WTC11 (cell line): ENCODE results near the gene ME2.

ENCODE experiments used
- CBFB ChIP-seq: sonication (generic); formaldehyde crosslinking; IDR thresholded peaks from 2 replicates; pipeline ENCODE4 v1.8.1; 2022; ENCODE audit warnings: mild to moderate bottlenecking, low read depth, missing genetic modification reagents
- CREB1 ChIP-seq: sonication (generic); formaldehyde crosslinking; IDR thresholded peaks from 2 replicates; pipeline ENCODE4 v1.8.0; 2023; ENCODE audit warnings: mild to moderate bottlenecking, missing genetic modification reagents
- CTCF ChIP-seq: fragments of 200-600 bp; IDR thresholded peaks from 2 replicates; pipeline ENCODE4 v1.8.0; 2022; ENCODE audit warnings: antibody characterized with exemption
- GABPB1 ChIP-seq: sonication (generic); formaldehyde crosslinking; IDR thresholded peaks from 2 replicates; pipeline ENCODE4 v1.8.1; 2023; ENCODE audit warnings: mild to moderate bottlenecking, missing genetic modification reagents
- MAX ChIP-seq: sonication (generic); formaldehyde crosslinking; IDR thresholded peaks from 2 replicates; pipeline ENCODE4 v1.8.0; 2022; ENCODE audit warnings: mild to moderate bottlenecking, missing genetic modification reagents
- NR1H2 ChIP-seq: sonication (generic); formaldehyde crosslinking; IDR thresholded peaks from 2 replicates; pipeline ENCODE4 v1.9.0; 2021; ENCODE audit warnings: mild to moderate bottlenecking, moderate library complexity, missing genetic modification reagents
- NR2C2 ChIP-seq: sonication (generic); formaldehyde crosslinking; IDR thresholded peaks from 2 replicates; pipeline ENCODE4 v1.8.0; 2022; ENCODE audit warnings: mild to moderate bottlenecking, missing genetic modification reagents
- PRDM15 ChIP-seq: sonication (generic); formaldehyde crosslinking; IDR thresholded peaks from 2 replicates; pipeline ENCODE4 v1.8.0; 2022; ENCODE audit warnings: missing genetic modification reagents
- TP53 ChIP-seq: sonication (generic); formaldehyde crosslinking; IDR thresholded peaks from 2 replicates; pipeline ENCODE4 v1.8.1; 2023; ENCODE audit warnings: mild to moderate bottlenecking, missing genetic modification reagents
- ZBTB21 ChIP-seq: sonication (generic); formaldehyde crosslinking; IDR thresholded peaks from 2 replicates; pipeline ENCODE4 v1.8.1; 2023; ENCODE audit warnings: mild to moderate bottlenecking, missing genetic modification reagents, borderline replicate concordance

- TF ChIP-seq CREB1 (CRISPR knock-in tag): no peak
- no peak for TF ChIP-seq GABPB1 (CRISPR knock-in tag)
- no peak for TF ChIP-seq NR1H2 (CRISPR knock-in tag)
- TF ChIP-seq TP53 (CRISPR knock-in tag): no peak
- no peak for TF ChIP-seq MAX (CRISPR knock-in tag)
- TF ChIP-seq CTCF: no peak
- no peak for TF ChIP-seq NR2C2 (CRISPR knock-in tag)
- no peak for TF ChIP-seq ZBTB21
- TF ChIP-seq CBFB (CRISPR knock-in tag): no peak
- TF ChIP-seq PRDM15 (CRISPR knock-in tag): no peak
These were observed 39.2 kb downstream of the ME2 start for GRCh38 chr18:50918153-50918552.
